IPS DF 6.9 (cell line): ENCODE results near the gene CERKL.

Experiments
- DNase-seq: peaks from one replicate; pipeline ENCODE4 v3.0.0-alpha.2; 2013; ENCODE audit warnings: low read depth, low spot score
- H3K27ac ChIP-seq: one replicate; pipeline ENCODE4 v1.5.1; 2013; ENCODE audit warnings: low read length, control low read depth
- H3K27me3 ChIP-seq: 2 replicates; pipeline ENCODE4 v1.6.1; 2013; ENCODE audit warnings: mild to moderate bottlenecking, low read length; ENCODE audit not compliant: control insufficient read depth, insufficient read depth
- H3K36me3 ChIP-seq: 2 replicates; pipeline ENCODE4 v1.6.1; 2013; ENCODE audit warnings: low read length; ENCODE audit not compliant: control insufficient read depth, insufficient read depth
- H3K4me1 ChIP-seq: 2 replicates; pipeline ENCODE4 v1.6.1; 2013; ENCODE audit warnings: low read length; ENCODE audit not compliant: control insufficient read depth, insufficient read depth
- H3K4me3 ChIP-seq: 2 replicates; pipeline ENCODE4 v1.5.1; 2013; ENCODE audit warnings: mild to moderate bottlenecking, low read length
- H3K9me3 ChIP-seq: 2 replicates; pipeline ENCODE4 v1.6.1; 2013; ENCODE audit warnings: low read length, inconsistent platforms; ENCODE audit not compliant: control insufficient read depth, insufficient read depth
- WGBS: extraction: QIAGEN DNeasy Blood & Tissue Kit; methylation state at CpG from one replicate; pipeline ENCODE4 v1.1.7; 2013; ENCODE audit warnings: mixed read lengths, missing lambda C conversion rate; ENCODE audit not compliant: insufficient read length, insufficient coverage; 5-methylcytosine and 5-hydroxymethylcytosine counted together

CERKL gene

DNA sequence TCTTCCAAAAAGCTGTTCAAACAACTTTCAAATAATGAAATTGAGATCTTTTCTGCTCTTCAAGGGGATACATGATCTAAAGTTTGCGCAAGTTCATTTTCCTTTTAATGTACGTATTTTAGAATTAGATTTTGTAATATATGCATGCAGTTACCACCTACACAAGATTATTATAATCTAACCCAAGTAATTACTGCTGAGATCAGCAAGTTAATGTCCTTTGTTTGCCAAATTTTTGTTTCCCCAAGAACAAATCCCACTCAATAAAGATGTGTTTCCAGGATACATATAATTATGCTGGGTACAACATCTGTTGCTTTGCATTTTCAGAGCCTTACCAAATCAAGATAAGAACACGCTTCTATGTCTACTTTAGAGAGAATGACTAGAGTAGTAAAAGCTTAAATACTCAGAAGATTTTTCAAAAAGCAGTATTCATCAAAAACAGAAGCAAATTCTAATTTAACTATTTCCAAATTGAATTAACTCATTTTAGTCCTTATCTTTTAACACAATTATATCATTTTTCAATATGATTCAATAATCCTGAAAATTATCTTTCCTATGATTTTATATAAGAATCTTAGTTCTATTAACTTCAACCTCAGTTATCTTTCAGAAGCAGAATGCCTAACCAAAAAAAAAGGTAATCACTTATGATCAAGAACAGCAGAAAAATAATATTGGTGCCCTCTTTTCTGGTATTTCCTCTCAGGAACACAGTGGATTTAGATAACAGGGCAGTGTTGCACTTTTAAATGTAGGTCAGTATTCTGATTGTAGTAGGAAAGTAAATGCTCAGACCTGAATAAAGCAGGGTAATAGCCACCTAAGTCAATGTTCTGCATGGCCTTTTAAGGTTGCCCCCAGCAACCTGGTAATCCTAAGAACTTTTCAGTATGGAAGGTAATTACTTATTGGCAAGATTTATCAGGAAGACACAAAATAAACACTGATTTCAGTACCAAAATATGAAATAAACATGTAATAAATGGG, 28.0 kb downstream of the CERKL start:
- WGBS = no CpG with 5 or more reads among the region's 3 CpGs

DNA sequence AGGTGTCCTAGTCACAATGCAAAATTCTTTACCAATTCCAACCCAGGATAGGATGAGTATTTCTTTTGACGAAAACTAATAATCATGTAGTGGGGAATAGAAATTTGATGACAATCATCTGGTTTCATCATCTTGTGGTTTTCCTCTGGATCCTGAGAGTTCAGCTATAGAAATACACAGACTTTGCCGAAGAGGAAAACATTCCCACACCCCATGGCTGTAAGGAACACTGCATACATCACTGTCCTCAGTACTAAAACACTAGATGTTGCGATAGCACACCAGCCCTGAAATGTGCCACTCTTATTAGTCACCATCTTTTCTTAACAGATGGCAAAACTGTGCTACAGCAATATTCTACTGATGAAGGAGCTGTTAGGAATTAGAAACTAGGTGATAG, 29.4 kb downstream of the CERKL start:
- DNase-seq = no peak
- no CpG with 5 or more reads among the region's 3 CpGs for WGBS
- H3K4me1 ChIP-seq = no peaks in the 10 kb centered on the region

More for the DNA sequence above, 28.0 kb downstream of the CERKL start:
- Histone ChIP-seq H3K27me3 (no peaks in the 10 kb centered on the region), H3K9me3 (no peaks in the 10 kb centered on the region), H3K4me3 (no peak overlapping the region), H3K4me1 (0 out of 2 replicates have a peak, but pooled peaks cover 1% of the 10 kb centered on the region), H3K36me3 (no peaks in the 10 kb centered on the region), H3K27ac (no peak overlapping the region)
- no peak for DNase-seq

DNA sequence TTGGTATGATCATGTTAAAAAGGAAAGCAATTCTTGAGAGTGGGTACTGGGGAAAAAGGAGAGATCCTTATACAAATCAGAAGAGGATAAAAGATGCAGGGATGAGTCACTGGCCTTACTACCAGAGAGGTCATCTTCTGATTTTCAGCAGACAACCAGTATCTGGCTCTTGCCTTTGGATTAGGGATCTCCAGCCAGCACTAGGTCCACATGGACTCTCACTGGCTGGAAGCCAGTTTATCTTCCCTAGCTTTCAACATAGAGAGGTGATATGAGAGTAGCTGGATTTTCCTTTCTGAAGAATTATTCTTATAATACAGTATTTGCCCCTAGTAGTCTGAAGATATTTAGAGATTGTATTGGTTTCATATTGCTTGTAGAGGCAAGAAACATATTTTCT, 30.2 kb downstream of the CERKL start:
- Histone ChIP-seq H3K27me3 (no peaks in the 10 kb centered on the region), H3K36me3 (no peaks in the 10 kb centered on the region), H3K27ac (no peak overlapping the region), H3K4me3 (no peak overlapping the region), H3K4me1 (no peaks in the 10 kb centered on the region), H3K9me3 (no peaks in the 10 kb centered on the region)
- no peak for DNase-seq

More for the DNA sequence above, 29.4 kb downstream of the CERKL start:
- Histone ChIP-seq H3K36me3 (no peaks in the 10 kb centered on the region), H3K4me3 (no peak overlapping the region), H3K27ac (no peak overlapping the region), H3K27me3 (no peaks in the 10 kb centered on the region), H3K9me3 (no peaks in the 10 kb centered on the region)

DNA sequence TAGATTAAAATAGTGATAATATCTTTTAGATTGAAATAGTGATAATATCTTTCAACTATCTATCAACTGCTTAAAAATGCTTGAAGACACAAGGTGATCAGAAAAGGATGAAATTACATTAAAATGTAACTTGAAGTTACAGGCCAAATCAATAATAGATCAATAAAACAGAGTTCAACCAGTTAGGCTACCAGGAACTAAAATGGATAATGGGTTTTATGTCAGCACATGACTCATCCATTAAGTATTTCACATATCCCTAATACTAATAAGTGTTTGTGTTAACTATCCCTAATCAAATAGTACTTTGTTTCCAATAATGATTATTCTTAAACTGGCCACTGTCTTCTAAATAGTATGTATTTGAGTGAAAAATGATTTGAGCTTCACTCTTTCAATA, 33.7 kb downstream of the CERKL start:
- H3K4me3 ChIP-seq = no peak overlapping the region
- no peaks in the 10 kb centered on the region for H3K36me3 ChIP-seq
- H3K27ac ChIP-seq = no peak overlapping the region
- H3K4me1 ChIP-seq = no peaks in the 10 kb centered on the region
- no peak for DNase-seq
- no peaks in the 10 kb centered on the region for H3K27me3 ChIP-seq
- H3K9me3 ChIP-seq = no peaks in the 10 kb centered on the region

DNA sequence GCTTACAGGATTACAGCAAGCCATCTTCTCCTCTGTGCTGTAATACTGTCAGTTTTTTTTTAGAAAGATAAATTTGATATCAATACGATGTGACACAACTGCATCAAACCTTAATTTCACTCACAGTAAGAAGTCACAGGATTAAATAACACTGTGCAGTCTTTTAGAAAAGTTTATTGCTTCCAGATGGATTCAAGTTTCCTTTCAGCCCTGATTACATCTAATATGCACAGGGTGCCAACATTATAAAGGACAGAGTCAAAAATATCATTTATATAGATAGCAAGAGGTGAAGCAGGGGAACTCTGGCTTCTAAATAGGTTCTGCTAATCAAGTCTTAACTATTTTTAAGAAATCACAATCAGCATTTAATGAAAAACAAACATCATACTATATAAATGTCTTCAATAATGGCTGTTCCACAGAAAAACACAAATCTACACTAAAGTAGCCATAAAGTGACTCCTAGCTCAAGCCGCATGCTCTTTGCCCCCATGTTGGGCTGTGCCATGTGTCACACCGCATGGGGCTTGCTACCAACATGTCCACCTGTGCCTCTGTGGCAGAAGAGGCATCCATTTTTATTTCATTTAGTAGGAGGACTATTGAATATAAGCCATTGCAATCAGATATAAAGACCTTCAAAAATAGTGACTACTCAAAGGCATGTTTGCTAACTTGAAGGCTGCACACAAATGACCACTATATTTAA, 35.0 kb downstream of the CERKL start:
- Histone ChIP-seq H3K36me3 (no peaks in the 10 kb centered on the region), H3K9me3 (no peaks in the 10 kb centered on the region), H3K27me3 (no peaks in the 10 kb centered on the region), H3K4me3 (no peak overlapping the region), H3K27ac (no peak overlapping the region), H3K4me1 (no peaks in the 10 kb centered on the region)
- no peak for DNase-seq
- WGBS = no CpG with 5 or more reads among the region's 3 CpGs

DNA sequence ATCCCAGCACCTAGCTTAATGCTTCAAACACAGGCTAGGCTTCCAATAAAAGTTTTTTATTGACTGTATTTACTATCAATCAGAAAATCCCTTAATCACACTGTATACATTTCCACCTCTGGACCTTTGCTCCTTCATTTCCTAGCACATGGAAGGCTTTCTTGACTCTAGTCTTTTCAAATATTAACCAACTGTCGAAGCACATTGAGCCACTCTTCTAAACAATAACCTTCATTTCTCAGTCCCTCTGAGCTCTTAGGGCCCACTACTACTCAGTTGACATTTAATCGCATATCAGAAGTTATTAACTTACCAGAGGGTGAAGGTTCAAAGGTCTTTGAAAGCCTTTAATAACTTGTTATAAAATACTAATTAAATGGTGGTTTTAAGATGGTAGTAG, 37.4 kb downstream of the CERKL start:
- DNase-seq = no peak
- no CpG with 5 or more reads among the region's 2 CpGs for WGBS
- no peaks in the 10 kb centered on the region for H3K27me3 ChIP-seq
- H3K27ac ChIP-seq = no peak overlapping the region
- no peak overlapping the region for H3K4me3 ChIP-seq
- H3K4me1 ChIP-seq = no peaks in the 10 kb centered on the region
- H3K36me3 ChIP-seq = no peaks in the 10 kb centered on the region
- no peaks in the 10 kb centered on the region for H3K9me3 ChIP-seq

DNA sequence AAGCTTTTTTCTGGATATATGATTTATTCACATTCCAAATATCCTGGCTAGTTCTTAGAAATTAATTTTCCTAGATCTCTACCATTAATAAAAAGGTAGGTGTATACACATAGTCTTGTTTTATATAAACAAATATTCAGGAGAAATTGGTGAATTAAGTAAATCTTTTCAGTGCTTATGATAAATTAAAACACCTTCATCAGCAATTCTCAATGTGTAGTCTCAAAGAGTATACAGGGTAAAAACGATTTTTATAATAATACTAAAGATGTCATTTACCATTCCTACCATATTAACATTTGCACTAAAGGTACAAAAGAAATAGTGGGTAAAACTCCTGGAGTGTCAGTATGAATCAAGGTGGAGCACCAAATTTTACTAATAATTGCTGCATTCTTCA, 40.2 kb downstream of the CERKL start:
- H3K36me3 ChIP-seq = no peaks in the 10 kb centered on the region
- no peaks in the 10 kb centered on the region for H3K9me3 ChIP-seq
- no peak for DNase-seq
- no CpG with 5 or more reads among the region's 1 CpG for WGBS
- H3K27me3 ChIP-seq = no peaks in the 10 kb centered on the region
- no peak overlapping the region for H3K4me3 ChIP-seq
- H3K27ac ChIP-seq = no peak overlapping the region
- no peaks in the 10 kb centered on the region for H3K4me1 ChIP-seq

DNA sequence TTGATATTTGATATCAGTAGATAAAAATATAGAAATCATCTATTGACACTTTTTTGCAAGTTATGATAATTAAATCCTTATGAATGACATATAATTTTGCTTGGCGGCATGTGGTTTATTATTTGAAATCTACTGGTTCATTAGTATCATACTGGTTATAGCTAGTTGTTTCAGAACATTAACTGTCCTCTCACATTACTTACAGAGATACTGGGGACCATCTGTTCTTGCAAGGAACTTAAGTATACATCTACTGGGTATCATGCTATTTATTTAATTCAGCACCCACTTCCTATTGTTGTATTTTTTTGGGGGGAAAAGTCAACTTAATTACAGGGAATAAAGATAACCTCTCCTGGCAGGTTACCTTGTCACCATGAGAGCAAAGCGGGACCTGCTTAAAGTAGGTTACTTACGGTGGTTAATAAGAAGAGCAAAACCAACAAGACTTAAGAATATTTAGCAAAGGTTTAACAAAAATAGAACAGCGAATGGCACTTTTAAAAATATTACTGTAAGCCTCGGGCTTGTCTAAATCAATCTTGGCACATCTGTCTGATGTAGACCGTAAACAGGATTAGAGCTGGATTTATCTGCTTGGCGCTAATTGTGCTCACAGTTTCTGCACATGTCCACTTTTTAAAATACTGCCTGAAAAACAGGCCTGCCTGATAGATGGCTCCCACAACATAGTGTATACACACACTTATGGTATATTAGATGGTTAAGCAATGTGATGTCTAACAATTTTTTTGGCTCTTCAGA, 41.8 kb downstream of the CERKL start:
- Histone ChIP-seq H3K9me3 (no peaks in the 10 kb centered on the region), H3K4me1 (no peaks in the 10 kb centered on the region), H3K36me3 (no peaks in the 10 kb centered on the region), H3K4me3 (no peak overlapping the region), H3K27me3 (no peaks in the 10 kb centered on the region), H3K27ac (no peak overlapping the region)
- DNase-seq = no peak
- WGBS = no CpG with 5 or more reads among the region's 7 CpGs

DNA sequence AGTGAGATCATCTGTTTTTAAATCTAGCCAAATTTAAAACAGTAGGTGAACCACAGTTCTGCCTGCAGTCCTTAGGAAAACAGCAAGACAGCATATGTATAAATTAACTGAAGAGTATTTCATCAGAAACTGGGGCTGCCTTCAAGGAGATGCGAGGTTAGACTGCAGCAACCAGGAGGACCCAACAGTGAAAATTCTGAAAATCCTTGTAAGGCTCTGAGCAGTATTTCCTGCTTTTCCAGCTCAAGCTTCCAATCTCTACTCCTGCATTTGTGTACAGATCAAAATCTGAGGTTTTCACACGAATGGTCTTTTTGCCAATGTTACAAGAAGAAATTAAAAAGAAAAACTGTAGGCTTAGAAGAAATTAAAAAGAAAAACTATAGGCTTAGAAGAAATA, 43.7 kb downstream of the CERKL start:
- no peaks in the 10 kb centered on the region for H3K27me3 ChIP-seq
- WGBS = no CpG with 5 or more reads among the region's 2 CpGs
- no peaks in the 10 kb centered on the region for H3K36me3 ChIP-seq
- no peaks in the 10 kb centered on the region for H3K4me1 ChIP-seq
- DNase-seq = no peak
- no peak overlapping the region for H3K27ac ChIP-seq
- H3K9me3 ChIP-seq = no peaks in the 10 kb centered on the region
- no peak overlapping the region for H3K4me3 ChIP-seq
